PFSK-1 (cell line): ENCODE results near the gene PRSS33.

Source experiments
- POLR2AphosphoS5 ChIP-seq: IDR thresholded peaks from 2 replicates; pipeline ENCODE4 v1.6.1; 2012; ENCODE audit warnings: low read depth, mild to moderate bottlenecking, control low read depth, low read length, moderate library complexity
- TAF1 ChIP-seq: IDR thresholded peaks from 2 replicates; pipeline ENCODE4 v1.6.1; 2012; ENCODE audit warnings: low read length, control low read depth, borderline replicate concordance; ENCODE audit not compliant: insufficient read depth
- TF ChIP-seq, protein P1 (sequence below), 2 experiments: IDR thresholded peaks; 2 replicates each; pipeline versions ENCODE4 v1.6.1 to v1.8.0; 2011 to 2012; ENCODE audit warnings: low read depth in 2 of 2, low read length in 2 of 2, control low read depth in 1 of 2, inconsistent platforms in 1 of 2, mild to moderate bottlenecking in 1 of 2, moderate library complexity in 1 of 2; ENCODE audit not compliant: insufficient read depth in 1 of 2

DNA sequence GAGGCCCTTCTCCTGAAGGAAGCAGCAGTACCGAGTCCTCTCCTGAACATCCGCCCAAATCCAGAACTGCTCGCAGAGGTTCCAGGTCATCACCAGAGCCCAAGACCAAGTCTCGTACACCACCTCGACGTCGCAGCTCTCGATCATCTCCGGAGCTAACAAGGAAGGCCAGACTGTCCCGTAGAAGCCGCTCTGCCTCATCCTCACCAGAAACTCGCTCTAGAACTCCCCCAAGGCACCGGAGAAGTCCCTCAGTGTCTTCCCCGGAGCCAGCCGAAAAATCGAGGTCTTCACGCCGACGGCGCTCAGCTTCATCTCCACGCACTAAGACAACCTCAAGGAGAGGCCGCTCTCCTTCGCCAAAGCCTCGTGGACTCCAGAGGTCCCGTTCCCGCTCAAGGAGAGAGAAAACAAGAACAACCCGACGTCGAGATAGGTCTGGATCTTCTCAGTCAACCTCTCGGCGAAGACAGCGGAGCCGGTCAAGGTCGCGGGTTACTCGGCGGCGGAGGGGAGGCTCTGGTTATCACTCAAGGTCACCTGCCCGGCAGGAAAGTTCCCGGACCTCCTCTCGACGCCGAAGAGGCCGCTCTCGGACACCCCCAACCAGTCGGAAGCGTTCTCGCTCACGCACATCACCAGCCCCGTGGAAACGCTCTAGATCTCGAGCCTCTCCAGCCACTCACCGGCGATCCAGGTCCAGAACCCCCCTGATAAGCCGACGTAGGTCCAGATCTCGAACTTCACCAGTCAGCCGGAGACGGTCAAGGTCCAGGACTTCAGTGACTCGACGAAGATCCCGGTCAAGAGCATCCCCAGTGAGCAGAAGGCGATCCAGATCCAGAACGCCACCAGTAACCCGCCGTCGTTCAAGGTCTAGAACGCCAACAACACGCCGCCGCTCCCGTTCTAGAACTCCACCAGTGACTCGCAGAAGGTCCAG lies 21.6 kb downstream of the PRSS33 start:
- TF ChIP-seq POLR2AphosphoS5 (no peak), TAF1 (no peak)
- TF ChIP-seq, protein P1, sequence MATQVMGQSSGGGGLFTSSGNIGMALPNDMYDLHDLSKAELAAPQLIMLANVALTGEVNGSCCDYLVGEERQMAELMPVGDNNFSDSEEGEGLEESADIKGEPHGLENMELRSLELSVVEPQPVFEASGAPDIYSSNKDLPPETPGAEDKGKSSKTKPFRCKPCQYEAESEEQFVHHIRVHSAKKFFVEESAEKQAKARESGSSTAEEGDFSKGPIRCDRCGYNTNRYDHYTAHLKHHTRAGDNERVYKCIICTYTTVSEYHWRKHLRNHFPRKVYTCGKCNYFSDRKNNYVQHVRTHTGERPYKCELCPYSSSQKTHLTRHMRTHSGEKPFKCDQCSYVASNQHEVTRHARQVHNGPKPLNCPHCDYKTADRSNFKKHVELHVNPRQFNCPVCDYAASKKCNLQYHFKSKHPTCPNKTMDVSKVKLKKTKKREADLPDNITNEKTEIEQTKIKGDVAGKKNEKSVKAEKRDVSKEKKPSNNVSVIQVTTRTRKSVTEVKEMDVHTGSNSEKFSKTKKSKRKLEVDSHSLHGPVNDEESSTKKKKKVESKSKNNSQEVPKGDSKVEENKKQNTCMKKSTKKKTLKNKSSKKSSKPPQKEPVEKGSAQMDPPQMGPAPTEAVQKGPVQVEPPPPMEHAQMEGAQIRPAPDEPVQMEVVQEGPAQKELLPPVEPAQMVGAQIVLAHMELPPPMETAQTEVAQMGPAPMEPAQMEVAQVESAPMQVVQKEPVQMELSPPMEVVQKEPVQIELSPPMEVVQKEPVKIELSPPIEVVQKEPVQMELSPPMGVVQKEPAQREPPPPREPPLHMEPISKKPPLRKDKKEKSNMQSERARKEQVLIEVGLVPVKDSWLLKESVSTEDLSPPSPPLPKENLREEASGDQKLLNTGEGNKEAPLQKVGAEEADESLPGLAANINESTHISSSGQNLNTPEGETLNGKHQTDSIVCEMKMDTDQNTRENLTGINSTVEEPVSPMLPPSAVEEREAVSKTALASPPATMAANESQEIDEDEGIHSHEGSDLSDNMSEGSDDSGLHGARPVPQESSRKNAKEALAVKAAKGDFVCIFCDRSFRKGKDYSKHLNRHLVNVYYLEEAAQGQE (IDR thresholded peaks at IDR 0.05; ENCODE audit: insufficient read depth in 1 of 2, low read depth in 2 of 2, low read length in 2 of 2) = no peak
